Right lobe of liver (tissue), 6 donors: ENCODE data around the gene ENOPH1. TPM values are rescaled to one million over a fixed set of nuclear protein-coding genes. Genes with fewer than 3 reads are reported as not detected.

Experiments
- ATAC-seq, 4 donors: fragments of 200-7000 bp; cut with Tn5 transposase; one replicate each; pipeline ENCODE4 v1.9.1; 2020; ENCODE audit warnings: mild to moderate bottlenecking in 4 of 4, moderate library complexity in 4 of 4
- DNase-seq, 3 donors: peaks; one replicate each; pipeline ENCODE4 v3.0.0-alpha.2; 2020
- H3K27ac ChIP-seq, 3 donors: fragments of 200-600 bp; one replicate each; pipeline ENCODE4 v1.8.0; 2022
- H3K27me3 ChIP-seq, 2 donors: fragments of 200-600 bp; one replicate each; pipeline ENCODE4 v1.8.0; 2022
- H3K36me3 ChIP-seq, 4 donors: fragments of 200-600 bp; sonication (generic) in 1 of 4; one replicate each; pipeline versions ENCODE4 v1.5.1 to v1.8.0; 2017 to 2022; ENCODE audit warnings: control low read depth in 1 of 4
- H3K4me1 ChIP-seq, 4 donors: fragments of 200-600 bp; sonication (generic) in 1 of 4; one replicate each; pipeline versions ENCODE4 v1.5.1 to v1.8.0; 2017 to 2022; ENCODE audit warnings: control low read depth in 1 of 4
- H3K4me3 ChIP-seq, 3 donors: fragments of 200-600 bp; one replicate each; pipeline ENCODE4 v1.8.0; 2022
- H3K9me3 ChIP-seq, 4 donors: fragments of 200-600 bp; sonication (generic) in 1 of 4; one replicate each; pipeline versions ENCODE4 v1.5.1 to v1.8.0; 2017 to 2022; ENCODE audit warnings: control low read depth in 1 of 4
- CTCF ChIP-seq, 4 donors: fragments of 200-600 bp in 3 of 4; fragments of 450-650 bp in 1 of 4; IDR thresholded peaks; one replicate each; pipeline versions ENCODE4 v1.5.1 to v1.8.0; 2016 to 2022; ENCODE audit warnings: antibody characterized with exemption in 4 of 4, mild to moderate bottlenecking in 2 of 4
- POLR2A ChIP-seq: fragments of 450-650 bp; IDR thresholded peaks from one replicate; pipeline ENCODE4 v1.6.1; 2017; ENCODE audit warnings: antibody characterized with exemption, mild to moderate bottlenecking
- WGBS: methylation state at CpG from one replicate; pipeline ENCODE4 v1.1.6; 2018; ENCODE audit warnings: low coverage, low lambda C conversion rate; ENCODE audit not compliant: insufficient coverage; ENCODE audit errors: missing lambda C conversion rate; 5-methylcytosine and 5-hydroxymethylcytosine counted together
- intact Hi-C, 2 donors: fragments of 100-400 bp; cut with DNase I; formaldehyde crosslinking; loops; one replicate each; pipeline versions ENCODE4 v1.11.2 to v1.14.1; 2022
- total RNA-seq, 6 experiments: library from RNA; depleted of rRNA in 2 of 6; stranded (reverse); fragments of >200 nt in 2 of 6; fragmentation: NEBNext Ultra II Directional in 3 of 6; extraction: Animal tissue kit (Norgen Biotek cat#: 25700) in 3 of 6; gene quantifications; one replicate each; pipeline versions ENCODE4 v1.1.0 to v1.2.4, GENCODE V29; 2016 to 2023
- donor health status: DM: no; HTN: yes; CAD: no.
- donor health status: DM: no; HTN: no; CAD: no.
- donor health status: DM: no; HTN: no; CAD: no.
- donor health status: DM: no; HTN: yes; CAD: no.
- donor health status: DM: no; HTN: yes; CAD: no.

The ENOPH1 gene
- total RNA-seq, 6 experiments from 2014 or later, result 8.2 to 18.9 (median 9.9) TPM

- DNase-seq, result no peak
- TF ChIP-seq CTCF (IDR thresholded peaks at IDR 0.05) (no peak), POLR2A (no peak)
- no peaks in the 10 kb centered on the region for H3K9me3 ChIP-seq
- intact Hi-C loops, result no loop called here
- H3K4me3 ChIP-seq, result no peak overlapping the region
- WGBS, result 87% methylated on average over 3 of the region's 7 CpGs
- H3K27me3 ChIP-seq, result no peaks in the 10 kb centered on the region
- H3K36me3 ChIP-seq, result peaks cover 0 to 24% (median 0%) of the 10 kb centered on the region in 4 donors
- no peak for ATAC-seq
- H3K27ac ChIP-seq, result no peak overlapping the region
- peaks cover 0 to 2% (median 0%) of the 10 kb centered on the region in 4 donors for H3K4me1 ChIP-seq
Measured at GRCh38 chr4:82457266-82457665, 26.9 kb downstream of the ENOPH1 start.

GRCh38 chr4:82458729-82459128, 28.3 kb downstream of the ENOPH1 start:
- H3K36me3 ChIP-seq, result peaks cover 0 to 23% (median 0%) of the 10 kb centered on the region in 4 donors
- peaks cover 0 to 5% (median 1%) of the 10 kb centered on the region in 4 donors for H3K4me1 ChIP-seq
- no peak overlapping the region for H3K27ac ChIP-seq
- TF ChIP-seq CTCF (IDR thresholded peaks at IDR 0.05) (no peak), POLR2A (no peak)
- intact Hi-C loops, result no loop called here
- 100% methylated on average over 1 of the region's 2 CpGs for WGBS
- H3K9me3 ChIP-seq, result no peaks in the 10 kb centered on the region
- H3K27me3 ChIP-seq, result no peaks in the 10 kb centered on the region
- no peak overlapping the region for H3K4me3 ChIP-seq
- no peak for ATAC-seq
- no peak for DNase-seq

- ATAC-seq, result no peak
Measured at GRCh38 chr4:82461710-82462109, 31.3 kb downstream of the ENOPH1 start.

GRCh38 chr4:82462415-82462831, 32.0 kb downstream of the ENOPH1 start:
- H3K36me3 ChIP-seq, result peaks cover 0 to 14% (median 0%) of the 10 kb centered on the region in 4 donors
- intact Hi-C loops, result loop anchor here (5.0 to 10.0 kb wide), 2 partner anchors 275 to 282 kb away; no protein-coding TSS in a partner anchor
- WGBS, result 6% methylated on average over 7 of the region's 7 CpGs
- peak; percentile 69 to 88 (median 75) for DNase-seq
- no peak overlapping the region for H3K27ac ChIP-seq
- no peak overlapping the region for H3K4me3 ChIP-seq
- peaks cover 0 to 5% (median 1%) of the 10 kb centered on the region in 4 donors for H3K4me1 ChIP-seq
- no peaks in the 10 kb centered on the region for H3K9me3 ChIP-seq
- TF ChIP-seq POLR2A (no peak), CTCF (IDR thresholded peaks at IDR 0.05) (peak; percentile 71 to 95 (median 93))
- no peaks in the 10 kb centered on the region for H3K27me3 ChIP-seq
- peak; percentile 96 to 99 (median 97) for ATAC-seq

More at GRCh38 chr4:82461710-82462109, 31.3 kb downstream of the ENOPH1 start:
- Histone ChIP-seq H3K36me3 (peaks cover 0 to 21% (median 0%) of the 10 kb centered on the region in 4 donors), H3K27ac (no peak overlapping the region), H3K27me3 (no peaks in the 10 kb centered on the region), H3K4me3 (no peak overlapping the region), H3K4me1 (peaks cover 0 to 5% (median 1%) of the 10 kb centered on the region in 4 donors), H3K9me3 (no peaks in the 10 kb centered on the region)
- 71% methylated on average over 2 of the region's 2 CpGs for WGBS
- intact Hi-C loops, result loop anchor here (5.0 to 10.0 kb wide), 2 partner anchors 276 to 283 kb away; no protein-coding TSS in a partner anchor
- TF ChIP-seq CTCF (IDR thresholded peaks at IDR 0.05) (no peak), POLR2A (no peak)
- DNase-seq, result no peak
